B cell (primary cell): ENCODE data around the gene EVPL. TPM values are rescaled to one million over a fixed set of nuclear protein-coding genes. Genes with fewer than 3 reads are reported as not detected.

Experiments used
- ATAC-seq: fragments of 200-7000 bp; cut with Tn5 transposase; one replicate; pipeline ENCODE4 v1.10.0; 2021; ENCODE audit warnings: low read depth, mild to moderate bottlenecking, moderate number of reproducible peaks, moderate library complexity
- CTCF ChIA-PET: fragments of 350-600 bp; sonication (Branson Sonifier 250); formaldehyde crosslinking; loops from one replicate; lab custom pipeline; 2021; ENCODE audit warnings: antibody characterized with exemption, inconsistent platforms; lab: Charles Lee
- POLR2A ChIA-PET: fragments of 350-600 bp; sonication (Branson Sonifier 250); formaldehyde crosslinking; loops from one replicate; lab custom pipeline; 2021; ENCODE audit warnings: antibody characterized with exemption; lab: Charles Lee
- DNase-seq: peaks from one replicate; pipeline ENCODE4 v3.0.0; 2013
- H2AFZ ChIP-seq: 2 replicates; pipeline ENCODE4 v1.6.1; 2012; ENCODE audit warnings: mild to moderate bottlenecking, low read depth, low read length; ENCODE audit not compliant: insufficient read depth, poor library complexity, severe bottlenecking
- H3K27ac ChIP-seq, 2 donors: 1 replicate in 1 of 2; 2 replicates in 1 of 2; pipeline ENCODE4 v1.5.1; 2012 to 2013; ENCODE audit warnings: low read length in 2 of 2, mild to moderate bottlenecking in 2 of 2, moderate library complexity in 1 of 2
- H3K27me3 ChIP-seq, 4 experiments: fragments of 200-600 bp in 1 of 4; sonication (generic) in 1 of 4; replicated peaks in 1 of 4; 1 replicate in 2 of 4; 2 replicates in 2 of 4; pipeline versions ENCODE4 v1.6.1 to v1.7.0; 2013 to 2016; ENCODE audit warnings: low read length in 3 of 4, mild to moderate bottlenecking in 2 of 4, mixed read lengths in 1 of 4, moderate library complexity in 1 of 4; ENCODE audit not compliant: insufficient read depth in 4 of 4, control insufficient read depth in 3 of 4; ENCODE audit errors: control extremely low read depth in 1 of 4
- H3K36me3 ChIP-seq, 2 experiments: replicated peaks in 1 of 2; 1 replicate in 1 of 2; 2 replicates in 1 of 2; pipeline versions ENCODE4 v1.6.1 to v1.7.1; 2013; ENCODE audit warnings: low read length in 1 of 2; ENCODE audit not compliant: insufficient read depth in 2 of 2, control insufficient read depth in 1 of 2; ENCODE audit errors: control extremely low read depth in 1 of 2, extremely low read depth in 1 of 2
- H3K4me1 ChIP-seq, 2 donors: fragments of 200-600 bp in 1 of 2; sonication (generic) in 1 of 2; 1 replicate in 1 of 2; 2 replicates in 1 of 2; pipeline versions ENCODE4 v1.5.1 to v1.6.1; 2013 to 2017; ENCODE audit warnings: low read length in 2 of 2; ENCODE audit not compliant: control insufficient read depth in 2 of 2, insufficient read depth in 2 of 2
- H3K4me2 ChIP-seq: replicated peaks from 2 replicates; pipeline ENCODE3; 2012; ENCODE audit warnings: mild to moderate bottlenecking, low read depth, low read length; ENCODE audit not compliant: poor library complexity, severe bottlenecking
- H3K4me3 ChIP-seq, 5 experiments: fragments of 200-600 bp in 1 of 5; sonication (generic) in 1 of 5; 1 replicate in 3 of 5; 2 replicates in 2 of 5; pipeline versions ENCODE4 v1.5.1 to v1.7.0; 2011 to 2016; ENCODE audit warnings: low read length in 4 of 5, mild to moderate bottlenecking in 4 of 5, low read depth in 2 of 5, control low read depth in 1 of 5, moderate library complexity in 1 of 5; ENCODE audit not compliant: insufficient read depth in 1 of 5; ENCODE audit errors: control extremely low read depth in 1 of 5, extremely low read depth in 1 of 5
- H3K79me2 ChIP-seq: fragments of 200-600 bp; sonication (generic); one replicate; pipeline ENCODE4 v1.6.0; 2016; ENCODE audit warnings: low read length; ENCODE audit not compliant: control insufficient read depth, insufficient read depth
- H3K9ac ChIP-seq: fragments of 200-600 bp; sonication (generic); 2 replicates; pipeline ENCODE4 v1.6.1; 2017; ENCODE audit warnings: mild to moderate bottlenecking, low read length, moderate library complexity
- H3K9me3 ChIP-seq, 3 donors: one replicate each; pipeline versions ENCODE4 v1.6.1 to v1.7.1; 2013; ENCODE audit warnings: low read length in 2 of 3; ENCODE audit not compliant: control insufficient read depth in 2 of 3, insufficient read depth in 1 of 3; ENCODE audit errors: control extremely low read depth in 1 of 3
- H4K20me1 ChIP-seq: 2 replicates; pipeline ENCODE4 v1.6.0; 2012; ENCODE audit warnings: mild to moderate bottlenecking, low read length; ENCODE audit not compliant: insufficient read depth, control insufficient read depth, poor library complexity, severe bottlenecking
- H3K27ac Mint-ChIP-seq: one replicate; pipeline ENCODE4 v1.8.0; 2021; ENCODE audit warnings: mixed read lengths
- H3K27me3 Mint-ChIP-seq: one replicate; pipeline ENCODE4 v1.8.0; 2021; ENCODE audit warnings: mixed read lengths
- H3K4me1 Mint-ChIP-seq: one replicate; pipeline ENCODE4 v1.8.0; 2021; ENCODE audit warnings: mixed read lengths
- H3K4me3 Mint-ChIP-seq: one replicate; pipeline ENCODE4 v1.8.0; 2021; ENCODE audit warnings: mixed read lengths
- H3K9me3 Mint-ChIP-seq: one replicate; pipeline ENCODE4 v1.8.0; 2022; ENCODE audit warnings: mixed read lengths; ENCODE audit not compliant: insufficient read depth
- CTCF ChIP-seq: fragments of 200-600 bp; IDR thresholded peaks from one replicate; pipeline ENCODE4 v1.8.0; 2022; ENCODE audit warnings: antibody characterized with exemption, mild to moderate bottlenecking
- EZH2 ChIP-seq: IDR thresholded peaks from 2 replicates; pipeline ENCODE4 v1.6.1; 2012; ENCODE audit warnings: borderline replicate concordance, low read depth, mild to moderate bottlenecking, moderate library complexity, low read length; ENCODE audit not compliant: insufficient read depth, poor library complexity, severe bottlenecking
- WGBS: methylation state at CpG from one replicate; pipeline ENCODE4 v1.1.5; 2013; ENCODE audit warnings: missing lambda C conversion rate; ENCODE audit not compliant: insufficient coverage; 5-methylcytosine and 5-hydroxymethylcytosine counted together
- intact Hi-C: fragments of 100-400 bp; cut with micrococcal nuclease; formaldehyde crosslinking; loops from one replicate; pipeline ENCODE4 v1.10.0; 2022
- polyA plus RNA-seq: library from polyadenylated mRNA; depleted of rRNA; stranded (reverse); fragments of >200 nt; gene quantifications from 2 replicates; pipeline ENCODE4 v1.2.3, GENCODE V29; 2012
- total RNA-seq, 2 donors: library from RNA; stranded (reverse); fragments of 120-200 nt in 1 of 2; gene quantifications; 1 replicate in 1 of 2; 2 replicates in 1 of 2; pipeline versions ENCODE4 v1.2.3 to v1.2.4, GENCODE V29; 2013 to 2022

The EVPL gene
- total and polyA plus RNA-seq, 2 donors (not counting 1 experiment from before 2014, with no cell fraction given): not detected

- TF ChIP-seq EZH2 (no peak), CTCF (no peak)
- no peaks in the 10 kb centered on the region for H3K9me3 ChIP-seq
- Mint-ChIP-seq H3K4me3 (peak overlapping the region; percentile 94), H3K4me1 (peaks cover 40% of the 10 kb centered on the region), H3K9me3 (no peaks in the 10 kb centered on the region), H3K27me3 (no peaks in the 10 kb centered on the region), H3K27ac (peak overlapping the region; percentile 98)
- H3K9ac ChIP-seq: peak overlapping the region; percentile 99
- peaks cover 36% of the 10 kb centered on the region for H3K79me2 ChIP-seq
- ATAC-seq (no peak), DNase-seq (no peak)
- 96% methylated on average over 3 of the region's 18 CpGs for whole genome bisulfite sequencing
- peak overlapping the region; percentile 85 for H3K4me2 ChIP-seq
- intact Hi-C loops: no loop called here
- ChIA-PET POLR2A (interaction anchor here (0.6 to 1.2 kb wide), 6 partner anchors 12 to 534 kb away, joined by 3 to 12 read pairs (median 4); partner anchors contain the start of gene WBP2), CTCF (interaction anchor here (1.0 kb wide), 1 partner anchor 36 kb away, joined by 3 read pairs; no protein-coding TSS in a partner anchor)
- H3K4me1 ChIP-seq: peaks cover 9 to 19% of the 10 kb centered on the region in 2 donors
- H3K4me3 ChIP-seq: peak overlapping the region; percentile 67 to 100 (median 86)
- H3K27ac ChIP-seq: peak overlapping the region; percentile 92 to 97
- H3K36me3 ChIP-seq: no peaks in the 10 kb centered on the region
- H4K20me1 ChIP-seq: no peaks in the 10 kb centered on the region
- no peaks in the 10 kb centered on the region for H3K27me3 ChIP-seq
- H2AFZ ChIP-seq: peak overlapping the region; percentile 91
These were observed 46.7 kb downstream of the EVPL start for GRCh38 chr17:75980188-75981018.
